LoVo (cell line): Measurements from ENCODE around the gene EYA2.
"Not testable (repeated sequence)": the region's sequence is repeated elsewhere in the genome, so short reads cannot be mapped to it uniquely, and the experiment has no call there.

Experiments used
- DNase-seq: peaks from one replicate; pipeline ENCODE4 v3.0.0-alpha.2; 2016; ENCODE audit warnings: low spot score

EYA2 gene

GRCh38 chr20:47204850-47205122 is 310.1 kb downstream of the EYA2 start:
- not testable (repeated sequence) for DNase-seq

- DNase-seq: peak; percentile 41
Measured at GRCh38 chr20:47205577-47206123, 311.0 kb downstream of the EYA2 start.

- DNase-seq: not testable (repeated sequence)
Measured at GRCh38 chr20:47206552-47206951, 311.9 kb downstream of the EYA2 start.

GRCh38 chr20:47206962-47207641 is 312.5 kb downstream of the EYA2 start:
- no peak for DNase-seq

- no peak for DNase-seq
Measured at GRCh38 chr20:47208534-47209174, 314.0 kb downstream of the EYA2 start.

- DNase-seq: no peak
Measured at GRCh38 chr20:47209982-47210381, 315.3 kb downstream of the EYA2 start.

GRCh38 chr20:47210470-47210869 is 315.8 kb downstream of the EYA2 start:
- no peak for DNase-seq

GRCh38 chr20:47211036-47211435 is 316.4 kb downstream of the EYA2 start:
- no peak for DNase-seq

GRCh38 chr20:47212606-47213207 is 318.1 kb downstream of the EYA2 start:
- no peak for DNase-seq

GRCh38 chr20:47213966-47214365 is 319.3 kb downstream of the EYA2 start:
- no peak for DNase-seq

GRCh38 chr20:47215653-47216397 is 321.2 kb downstream of the EYA2 start:
- DNase-seq: no peak

- DNase-seq: no peak
Measured at GRCh38 chr20:47216819-47217410, 322.3 kb downstream of the EYA2 start.

GRCh38 chr20:47217482-47218446 is 323.1 kb downstream of the EYA2 start:
- DNase-seq: no peak

GRCh38 chr20:47220161-47220582 is 325.5 kb downstream of the EYA2 start:
- no peak for DNase-seq

GRCh38 chr20:47221036-47221625 is 326.5 kb downstream of the EYA2 start:
- no peak for DNase-seq

GRCh38 chr20:47222468-47223119 is 328.0 kb downstream of the EYA2 start:
- DNase-seq: no peak

- DNase-seq: no peak
Measured at GRCh38 chr20:47223896-47224295, 329.3 kb downstream of the EYA2 start.

- DNase-seq: no peak
Measured at GRCh38 chr20:47224300-47224791, 329.7 kb downstream of the EYA2 start.

GRCh38 chr20:47224857-47225256 is 330.2 kb downstream of the EYA2 start:
- no peak for DNase-seq

GRCh38 chr20:47225458-47225857 is 330.8 kb downstream of the EYA2 start:
- no peak for DNase-seq
